Stimulated activated CD8-positive, alpha-beta memory T cell treated with anti-CD3 and anti-CD28 coated beads, Interleukin-12 subunit alpha, Interleukin-12 subunit beta, amount 100 ng/mL, for 24 hours (primary cell): Measurements from ENCODE around the gene PPBP.
"Not testable (repeated sequence)": the region's sequence is repeated elsewhere in the genome, so short reads cannot be mapped to it uniquely, and the experiment has no call there.

Source experiments
- DNase-seq: peaks from one replicate; pipeline ENCODE4 v3.0.0-alpha.2; 2020; ENCODE audit errors: extremely low read depth

PPBP gene

DNA sequence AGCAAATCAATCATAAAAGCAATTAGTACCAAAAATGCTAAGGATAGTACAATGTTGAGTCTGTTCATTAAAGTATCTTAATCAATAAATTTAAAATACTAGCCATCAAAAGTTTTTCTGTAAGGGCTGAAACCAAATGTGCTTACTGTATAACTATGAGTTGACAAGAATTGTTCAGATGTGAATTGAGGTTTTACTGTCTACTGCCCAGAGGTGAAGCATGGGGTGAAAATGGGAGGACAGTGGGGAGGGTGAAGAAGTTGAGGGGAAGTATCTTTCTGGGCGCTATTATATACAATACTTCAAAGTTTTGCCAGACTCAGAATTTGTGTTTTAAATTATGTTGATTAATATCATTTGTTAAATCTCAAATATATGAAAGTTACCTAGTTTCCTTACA is 4.1 kb upstream of the PPBP start:
- DNase-seq: no peak

DNA sequence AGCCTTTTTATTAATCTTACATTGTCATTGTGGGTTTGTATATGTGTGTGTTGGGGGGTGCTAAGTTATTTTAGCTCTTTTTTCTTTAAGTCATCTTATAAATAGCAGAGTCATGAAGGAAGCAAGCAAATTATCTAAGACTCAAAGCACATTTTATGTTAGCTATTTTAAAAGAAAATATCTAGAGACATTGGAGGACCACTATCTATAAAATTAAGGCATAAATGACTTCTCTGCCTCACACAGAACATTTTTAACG is 3.7 kb upstream of the PPBP start:
- no peak for DNase-seq

DNA sequence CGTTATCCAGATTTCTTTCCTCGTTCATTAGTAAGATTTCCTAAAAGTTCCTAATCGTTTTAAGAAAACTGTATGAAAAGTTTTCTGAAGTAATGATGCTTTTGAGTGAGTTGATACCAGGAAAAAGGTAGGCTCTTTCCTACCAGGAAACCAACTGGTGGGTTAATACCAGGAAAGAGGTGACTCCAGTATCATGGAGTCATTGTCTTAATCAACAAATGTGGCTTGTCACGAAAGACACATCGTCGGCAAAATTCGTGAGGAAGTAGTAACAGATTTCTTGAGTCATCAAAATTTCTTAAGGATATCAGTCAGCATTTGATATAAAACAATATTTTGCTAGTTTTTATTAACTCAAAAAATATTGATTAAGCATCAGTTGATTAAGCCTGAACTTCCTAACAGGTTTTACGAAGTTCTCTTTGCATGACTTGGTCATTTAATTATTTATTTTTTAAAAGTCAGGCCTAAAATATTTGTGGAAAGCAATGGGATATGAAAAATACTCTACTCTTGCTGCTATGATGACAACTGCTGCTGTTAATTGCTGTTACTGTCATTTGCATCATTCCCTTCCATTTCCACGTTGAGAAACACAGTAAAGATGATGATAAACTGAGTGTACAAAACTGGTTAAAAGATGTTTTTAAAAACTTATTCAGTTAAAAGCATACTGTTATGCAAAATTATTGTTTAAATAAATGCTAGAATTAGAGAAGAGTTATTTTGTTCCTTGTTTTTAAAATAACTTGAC is 3.2 kb upstream of the PPBP start:
- DNase-seq: no peak

DNA sequence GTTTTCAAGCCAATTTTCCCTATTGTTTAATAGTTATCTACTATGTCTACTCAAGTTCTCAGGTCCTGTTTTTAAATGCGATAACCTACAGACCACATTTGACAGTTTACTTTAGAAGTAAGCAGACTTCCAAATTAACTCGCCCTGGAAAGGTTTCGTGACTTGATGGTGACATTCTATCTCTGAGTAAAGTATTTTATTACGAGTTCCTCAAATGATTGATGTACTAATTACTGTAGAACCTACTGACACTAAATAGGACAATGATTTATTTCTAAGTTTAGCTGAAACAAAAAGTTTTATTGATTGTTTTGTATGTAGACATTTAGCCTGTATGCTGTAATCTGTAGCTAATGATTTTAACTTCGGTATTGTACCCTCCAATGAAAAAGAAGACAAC is 1.9 kb upstream of the PPBP start:
- no peak for DNase-seq

DNA sequence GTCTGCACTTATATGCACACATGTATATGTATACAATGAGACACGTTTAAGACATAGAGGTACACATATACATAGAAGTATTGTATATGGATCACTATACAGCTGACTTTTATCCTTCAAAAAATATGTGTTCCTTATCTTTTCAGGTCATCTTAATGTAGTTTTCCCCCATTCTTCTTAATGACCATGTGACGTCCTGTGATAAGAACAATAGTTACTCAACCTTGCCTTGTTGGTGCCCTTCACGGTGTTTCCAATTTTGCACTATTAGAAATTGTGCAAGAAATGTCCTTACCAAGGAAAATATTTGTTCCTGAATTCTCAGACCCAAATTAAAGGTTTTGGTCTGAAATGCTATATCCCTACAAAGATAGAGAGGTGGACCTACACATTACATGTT is 1.0 kb upstream of the PPBP start:
- no peak for DNase-seq

DNA sequence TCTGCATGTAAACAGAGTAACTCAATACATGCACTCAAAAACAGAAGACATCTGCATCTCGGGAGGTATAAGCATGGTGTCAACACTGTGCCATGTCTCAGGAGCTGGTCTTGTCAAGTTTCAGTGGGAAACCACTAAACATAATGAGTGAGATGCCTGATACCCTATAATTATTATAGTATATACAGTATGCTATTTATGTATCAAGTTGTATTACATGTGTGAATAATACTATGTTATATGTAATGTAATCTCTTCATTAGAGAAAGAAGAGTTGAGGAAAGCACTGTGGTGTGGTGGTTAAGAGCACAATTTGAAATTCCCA is 2.5 kb downstream of the PPBP start:
- DNase-seq: no peak

DNA sequence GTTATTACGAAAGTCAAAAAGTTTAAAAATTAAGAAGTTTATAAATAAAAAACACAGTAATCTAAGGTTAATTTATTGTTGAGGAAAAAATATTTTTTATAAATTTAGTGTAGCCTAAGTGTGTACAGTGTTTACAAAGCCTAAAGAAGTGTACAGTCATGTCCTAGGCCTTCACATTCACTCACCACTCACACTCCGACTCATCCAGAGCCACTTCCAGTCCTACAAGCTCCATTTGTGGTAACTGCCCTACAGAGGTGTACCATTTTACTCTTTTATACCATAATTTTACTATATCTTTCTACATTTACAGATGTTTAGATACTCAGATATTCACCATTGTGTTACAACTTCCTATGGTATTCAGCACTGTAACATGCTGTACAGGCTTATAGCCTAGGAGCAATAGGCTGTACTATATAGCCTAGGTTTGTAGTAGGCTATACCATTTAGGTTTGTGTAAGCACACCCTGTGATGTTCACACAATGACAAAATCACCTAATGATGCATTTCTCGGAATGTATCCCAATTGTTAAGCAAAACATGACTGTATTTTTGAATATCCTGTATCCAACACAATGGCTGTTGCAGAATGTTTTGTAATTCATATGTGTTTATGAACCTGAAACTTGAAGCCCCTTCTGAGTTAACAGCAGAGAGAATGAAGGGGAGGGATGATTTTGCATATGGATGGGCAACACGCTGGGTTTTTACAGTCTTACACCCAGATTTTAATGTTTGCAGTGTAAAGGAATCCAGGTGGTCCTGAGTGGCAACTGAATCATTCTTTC is 3.1 kb downstream of the PPBP start:
- DNase-seq: no peak

DNA sequence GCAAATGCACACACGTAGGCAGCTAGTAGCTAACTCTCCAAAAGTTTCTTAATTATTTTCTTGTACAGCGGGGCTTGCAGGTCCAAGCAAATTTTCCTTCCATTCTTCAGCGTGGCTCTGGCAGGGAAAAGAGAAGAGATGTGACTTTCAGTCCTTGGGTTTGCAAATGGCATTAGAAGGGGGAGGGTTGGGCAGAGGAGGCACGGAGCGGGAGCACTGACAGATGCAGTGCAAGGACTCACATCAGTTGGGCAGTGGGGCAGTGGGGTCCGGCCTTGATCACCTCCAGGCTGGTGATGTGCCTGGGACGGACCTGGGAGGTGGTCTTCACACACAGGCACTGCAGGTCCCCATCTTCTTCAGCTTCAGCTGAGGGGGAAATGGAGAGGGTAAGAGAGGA is 6.8 kb downstream of the PPBP start:
- DNase-seq: not testable (repeated sequence)

DNA sequence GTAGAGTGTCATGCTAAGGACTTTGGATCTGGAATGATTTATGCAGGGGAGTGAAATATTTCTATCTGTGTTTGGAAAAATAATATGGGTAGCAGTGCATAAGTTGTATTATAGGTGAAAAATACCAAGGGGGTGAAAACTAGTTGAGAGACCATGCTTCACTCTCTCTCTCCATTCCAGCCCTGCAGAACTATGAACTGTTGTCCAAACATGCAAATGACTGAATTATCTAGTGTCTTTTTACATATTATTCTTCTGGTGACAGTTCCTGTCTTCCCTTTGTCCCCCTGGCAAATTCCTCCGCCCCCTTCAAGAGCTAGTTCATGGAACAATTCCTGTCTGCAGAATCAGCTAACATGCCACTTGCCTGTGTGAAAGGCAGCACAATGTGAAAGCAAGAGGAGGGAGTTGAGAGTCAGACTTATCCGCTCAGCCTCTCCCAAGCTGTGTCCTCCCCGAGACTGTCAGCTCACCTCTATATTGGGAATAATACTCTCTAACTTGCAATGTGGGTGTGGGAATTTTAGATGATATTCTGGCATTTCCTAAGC is 8.5 kb downstream of the PPBP start:
- DNase-seq: no peak

DNA sequence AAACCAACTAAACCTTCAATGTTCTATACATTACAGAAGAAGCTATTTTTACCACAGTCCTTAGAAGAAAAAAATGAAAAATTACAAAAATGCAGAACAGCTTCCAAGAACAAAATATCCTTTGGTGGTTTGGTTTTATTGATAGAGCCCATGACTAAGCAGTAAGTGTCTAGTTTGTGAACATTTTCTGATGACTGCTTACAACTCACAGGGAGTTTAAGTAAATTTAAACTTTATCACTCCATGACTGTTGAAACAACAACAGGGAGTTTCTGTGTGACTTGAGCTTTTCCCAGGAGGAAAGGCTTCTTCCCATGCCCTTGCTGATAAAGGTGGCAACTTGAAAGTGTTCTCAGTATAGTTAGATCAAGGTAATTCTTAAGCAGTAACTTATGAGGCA is 9.1 kb downstream of the PPBP start:
- no peak for DNase-seq

DNA sequence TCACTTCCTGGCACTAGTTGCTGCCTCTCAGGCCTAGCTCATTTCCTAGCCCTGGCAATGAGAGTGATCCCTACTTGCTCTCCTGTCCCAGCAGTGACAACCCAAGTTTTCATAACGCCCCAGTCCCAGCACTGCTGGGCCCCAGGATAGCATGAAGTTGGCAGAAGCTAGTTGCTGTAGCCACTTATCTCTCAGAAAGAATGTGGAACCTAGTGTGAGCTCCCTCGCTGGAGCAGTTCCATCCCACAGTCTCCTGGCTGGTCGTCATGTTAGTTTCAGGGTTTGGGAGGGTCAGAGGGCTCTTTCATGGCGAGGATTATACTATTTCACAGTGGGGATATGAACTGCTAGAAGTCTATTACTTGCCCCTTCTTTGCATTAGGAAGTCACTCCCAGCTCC is 11.3 kb downstream of the PPBP start:
- DNase-seq: no peak

DNA sequence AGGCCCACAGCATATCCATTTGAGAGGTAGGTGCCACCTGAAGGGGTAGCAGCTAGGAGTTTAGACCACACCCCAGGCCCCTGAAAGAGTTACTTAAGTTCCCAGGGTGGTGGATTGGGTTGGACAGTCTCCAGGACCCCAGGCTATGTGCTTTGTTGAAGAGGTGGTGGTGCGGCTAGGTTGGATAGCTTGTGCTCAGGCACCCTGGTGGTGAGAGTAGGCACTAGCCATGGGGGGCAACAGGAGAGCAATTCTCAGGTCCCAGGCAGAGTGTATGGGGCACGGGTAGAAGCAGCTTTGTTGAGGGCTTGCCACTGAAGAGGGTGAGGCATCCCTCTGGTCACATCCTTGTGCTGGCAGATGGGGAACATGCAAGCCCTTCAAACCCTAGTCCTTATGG is 11.8 kb downstream of the PPBP start:
- DNase-seq: no peak

DNA sequence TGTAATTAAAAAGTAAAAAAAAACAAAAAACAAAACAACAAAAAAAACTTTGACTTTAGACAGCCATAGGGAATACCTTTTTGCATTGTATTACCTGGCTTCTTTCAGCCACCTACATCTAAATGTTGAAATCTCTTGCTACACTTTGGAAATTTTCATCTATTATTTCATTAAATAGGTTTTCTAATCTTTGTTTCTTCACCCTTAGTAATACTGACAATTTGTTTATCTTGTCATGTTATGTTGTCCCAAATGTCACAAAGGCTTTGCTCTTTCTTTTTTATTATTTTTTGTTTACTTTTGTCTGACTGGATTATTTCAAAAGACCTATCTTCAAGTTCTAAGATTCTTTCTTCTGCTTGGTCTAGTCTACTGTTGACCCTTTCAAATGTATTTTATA is 13.6 kb downstream of the PPBP start:
- DNase-seq: no peak

DNA sequence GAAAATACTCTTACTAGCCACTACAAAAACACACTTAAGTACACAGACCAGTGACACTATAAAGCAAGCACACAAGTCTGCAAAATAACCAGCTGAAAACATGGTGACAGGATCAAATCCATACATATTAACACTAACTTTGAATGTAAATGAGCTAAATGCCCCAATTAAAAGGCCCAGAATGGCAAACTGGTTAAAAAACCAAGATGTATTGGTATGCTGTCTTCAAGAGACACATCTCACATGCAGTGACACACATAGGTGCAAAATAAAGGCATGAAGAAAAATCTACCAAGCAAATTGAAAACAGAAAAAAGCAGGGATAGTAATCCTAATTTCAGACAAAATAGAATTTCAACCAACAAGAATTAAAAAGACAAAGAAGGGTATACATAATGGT is 17.0 kb downstream of the PPBP start:
- no peak for DNase-seq

DNA sequence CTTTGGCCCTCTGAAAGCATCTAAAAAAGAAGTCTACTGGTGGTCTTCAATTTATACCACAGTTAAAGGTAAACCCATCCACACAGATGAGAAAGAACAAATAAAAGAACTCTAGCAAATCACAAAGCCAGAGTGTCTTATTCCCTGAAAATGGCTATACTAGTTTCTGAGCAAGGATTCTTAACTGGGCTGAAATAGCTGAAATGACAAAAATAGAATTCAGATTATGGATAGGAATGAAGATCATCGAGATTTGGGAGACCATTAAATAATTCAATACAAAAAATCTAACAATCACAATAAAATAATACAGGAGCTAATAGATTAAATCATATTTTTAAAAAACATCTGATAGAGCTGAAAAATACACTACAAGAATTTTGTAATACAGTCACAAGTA is 18.0 kb downstream of the PPBP start:
- DNase-seq: no peak

DNA sequence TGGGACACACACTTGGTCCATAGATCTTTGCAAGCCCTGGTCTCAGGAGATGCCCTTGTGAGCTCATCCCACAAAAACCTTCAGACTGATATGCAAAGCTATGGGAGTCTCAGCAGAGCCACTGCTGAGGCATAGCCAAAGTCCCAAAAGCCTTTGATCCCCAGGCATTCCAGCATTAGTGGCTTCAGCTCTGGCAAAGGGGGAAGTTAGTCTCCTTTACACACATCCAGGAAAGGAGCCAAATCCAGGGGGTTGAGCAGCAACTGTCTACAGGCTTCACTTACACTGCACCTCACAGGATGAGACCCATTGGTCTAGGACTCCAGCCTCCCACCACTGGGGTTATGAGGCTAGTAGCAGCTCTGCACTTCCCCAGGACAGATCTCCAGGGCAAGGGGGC is 20.1 kb downstream of the PPBP start:
- no peak for DNase-seq

DNA sequence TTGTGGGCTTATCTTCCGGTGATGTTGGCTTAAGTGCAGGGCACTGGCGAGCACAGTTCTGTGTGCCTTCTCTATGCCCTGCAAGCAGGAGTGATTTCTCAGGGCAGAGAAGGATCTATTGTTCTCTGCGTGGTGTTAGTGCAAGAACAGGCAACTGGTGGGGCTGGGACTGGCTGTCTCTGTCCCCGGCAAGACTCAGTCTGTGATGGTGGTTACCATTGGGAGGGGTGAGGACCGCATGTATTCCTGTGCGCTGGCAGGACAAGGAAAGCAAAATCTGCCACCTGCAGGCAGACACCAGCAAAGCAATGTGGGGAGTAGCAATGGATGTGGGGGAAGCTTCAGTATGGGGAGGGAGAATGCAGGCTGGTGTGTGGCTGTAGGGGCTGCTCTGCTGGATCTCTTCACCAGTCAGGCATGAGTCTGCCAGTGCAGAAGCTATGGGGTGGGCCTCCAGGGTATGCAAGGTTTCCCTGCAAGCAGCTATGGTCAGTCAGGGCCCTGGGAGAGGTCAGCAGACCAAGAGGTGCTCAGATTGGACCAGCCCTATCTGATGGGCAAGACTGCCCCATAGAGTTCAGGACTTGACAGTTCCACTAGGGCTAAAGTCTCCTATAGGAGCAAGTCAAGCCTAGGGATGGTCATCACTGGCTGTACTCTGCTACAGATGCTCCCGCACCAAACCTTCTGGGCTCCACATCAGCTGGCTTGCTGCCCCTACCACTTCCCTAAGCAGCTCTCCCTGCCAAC is 23.0 kb downstream of the PPBP start:
- no peak for DNase-seq

DNA sequence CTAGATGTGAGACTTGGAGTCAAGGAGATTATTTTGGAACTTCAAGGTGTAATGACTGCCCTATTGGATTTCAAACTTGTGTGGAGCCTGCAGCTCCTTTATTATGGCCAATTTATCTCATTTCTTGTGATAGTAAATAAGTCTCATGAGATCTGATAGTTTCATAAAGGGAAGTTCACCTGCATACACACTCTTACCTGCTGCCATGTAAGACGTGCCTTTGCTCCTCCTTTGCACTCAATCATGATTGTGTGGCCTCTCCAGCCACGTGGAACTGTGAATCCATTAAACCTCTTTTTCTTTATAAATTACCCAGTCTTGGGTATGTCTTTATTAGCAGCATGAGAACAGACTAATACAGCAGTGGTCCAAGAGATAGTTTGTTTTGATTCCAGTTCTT is 25.3 kb downstream of the PPBP start:
- no peak for DNase-seq

DNA sequence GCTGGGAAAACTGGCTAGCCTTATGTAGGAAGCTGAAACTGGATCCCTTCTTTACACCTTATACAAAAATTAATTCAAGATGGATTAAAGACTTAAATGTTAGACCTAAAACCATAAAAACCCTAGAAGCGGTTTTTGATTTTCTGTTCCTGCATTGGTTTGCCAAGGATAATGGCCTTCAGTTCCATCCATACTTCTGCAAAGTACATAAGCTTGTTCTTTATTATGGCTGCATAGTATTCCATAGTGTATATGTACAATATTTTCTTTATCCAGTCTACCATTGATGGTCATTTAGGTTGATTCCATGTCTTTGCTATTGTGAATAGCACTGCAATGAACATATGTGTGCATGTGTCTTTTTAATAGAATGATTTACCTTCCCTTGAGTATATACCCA is 28.9 kb downstream of the PPBP start:
- DNase-seq: not testable (repeated sequence)

DNA sequence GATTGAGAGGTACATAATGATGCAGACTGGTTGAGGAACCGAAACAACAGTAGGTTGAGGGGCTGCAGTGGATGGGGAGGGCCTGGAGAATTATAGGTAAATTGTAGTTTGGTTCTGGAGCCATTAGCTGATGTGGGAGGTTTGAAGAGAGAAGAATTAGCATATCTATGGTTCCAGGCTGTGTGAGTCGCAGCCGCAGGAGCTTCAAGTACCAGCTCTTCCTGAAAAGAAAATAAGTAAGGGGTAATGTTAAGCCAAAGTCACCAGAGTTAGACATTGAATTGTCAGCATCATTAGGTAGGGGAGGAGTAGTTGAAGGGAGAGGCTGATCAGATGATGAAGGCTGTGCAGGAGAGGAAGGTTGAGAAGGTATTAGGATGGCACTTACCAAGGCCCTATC is 35.6 kb downstream of the PPBP start:
- DNase-seq: no peak

DNA sequence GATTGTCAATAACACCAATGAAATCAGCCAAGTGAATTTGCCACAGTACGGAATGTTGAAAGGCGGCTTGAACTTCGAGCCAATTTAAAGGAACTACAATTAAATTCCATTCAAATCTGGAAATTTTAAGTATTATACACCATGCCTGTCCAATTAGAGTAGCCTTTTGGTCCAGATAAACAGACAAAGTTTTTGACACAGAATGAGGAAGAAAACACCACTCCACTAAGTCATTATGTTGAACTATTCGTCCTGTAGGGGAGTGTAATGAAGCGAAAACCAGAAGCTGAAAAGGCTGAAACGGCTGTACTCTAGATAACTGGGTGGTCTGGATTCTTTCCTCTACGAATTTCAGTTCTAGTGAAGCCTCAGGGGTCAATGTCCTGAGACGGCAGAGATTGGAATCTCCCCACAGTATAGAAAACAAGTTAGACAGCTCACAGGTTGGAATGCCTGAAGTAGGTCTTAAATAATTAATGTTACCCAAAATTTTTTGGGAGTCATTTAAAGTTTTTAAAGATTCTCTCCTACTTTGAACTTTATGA is 37.5 kb downstream of the PPBP start:
- DNase-seq: not testable (repeated sequence)

DNA sequence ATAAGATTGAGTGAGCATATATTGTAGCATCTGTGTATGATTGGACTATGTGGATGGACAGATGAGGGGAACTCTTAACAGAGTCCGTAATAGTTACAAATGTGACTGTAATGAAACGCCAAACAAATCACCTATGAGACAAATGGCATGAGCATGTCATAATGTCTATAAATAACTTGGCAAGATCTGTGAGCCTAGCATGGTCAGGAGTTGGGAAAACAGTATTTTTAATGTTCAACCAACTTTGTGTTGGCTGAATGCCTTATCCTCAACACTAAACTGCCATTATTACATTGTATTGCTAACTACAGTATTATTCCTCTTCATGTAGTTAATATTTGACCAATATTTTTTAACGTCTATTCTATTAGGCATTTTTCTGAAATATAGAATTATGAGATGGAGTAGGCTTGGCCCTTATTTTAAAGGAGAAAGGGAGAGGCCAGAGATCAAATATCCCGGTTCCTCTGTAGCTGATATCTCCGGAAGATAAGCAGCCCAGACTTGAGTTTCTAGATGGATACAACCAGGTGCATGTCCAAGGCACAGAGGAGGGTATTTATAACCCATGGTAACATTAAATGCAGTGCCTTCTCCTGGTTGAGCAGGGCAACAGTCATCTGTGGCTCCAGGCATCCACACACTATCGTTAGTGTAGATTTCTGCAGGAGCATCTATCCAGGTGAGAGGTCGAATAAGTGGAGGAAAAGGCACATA is 38.8 kb downstream of the PPBP start:
- DNase-seq: no peak
